ENCODE measurements around the gene USP7. TPM values are rescaled to one million over a fixed set of nuclear protein-coding genes. Genes with fewer than 3 reads are reported as not detected.

The USP7 gene
- polyA plus RNA-seq, 2 of the 4 experiments (the other 2 are of a cell fraction) = 39.6 to 65.9 TPM

GRCh38 chr16:8949536-8950418 is 13.9 kb downstream of the USP7 start:
- Histone ChIP-seq H3K4me2 (no peak overlapping the region), H3K9me3 (no peaks in the 10 kb centered on the region), H3K4me1 (peaks cover 20% of the 10 kb centered on the region), H3K4me3 (no peak overlapping the region), H3K27ac (no peak overlapping the region)
- ATAC-seq = no peak
- TF ChIP-seq NFE2L2 (conservative IDR thresholded peaks at IDR 0.05; ENCODE audit: low read length) = no peak
- TF ChIP-seq JUNB (IDR thresholded peaks at IDR 0.05) = no peak
- TF ChIP-seq E2F6 (IDR thresholded peaks at IDR 0.05; ENCODE audit: borderline replicate concordance, low read depth) = no peak
- TF ChIP-seq TP53 (CRISPR knock-in tag; IDR thresholded peaks at IDR 0.05) = no peak
- TF ChIP-seq CBX2 (IDR thresholded peaks at IDR 0.05; ENCODE audit: borderline replicate concordance, low read depth) = no peak
- TF ChIP-seq NR3C1 (IDR thresholded peaks at IDR 0.05) = no peak
- TF ChIP-seq RAD21 (conservative IDR thresholded peaks at IDR 0.05 in 1 of 2, IDR thresholded peaks at IDR 0.05 in 1 of 2) = no peak
- TF ChIP-seq SMC3 (IDR thresholded peaks at IDR 0.05) = no peak
- TF ChIP-seq MAX (IDR thresholded peaks at IDR 0.05) = no peak
- no peak for TF ChIP-seq ZSCAN20 (CRISPR knock-in tag; IDR thresholded peaks at IDR 0.05)
- no peak for TF ChIP-seq ZNF302 (CRISPR knock-in tag; IDR thresholded peaks at IDR 0.05)
- no peak for TF ChIP-seq EP300 (IDR thresholded peaks at IDR 0.05)
- ChIA-PET POLR2A (no interaction called here), CTCF (interaction anchor here (0.5 to 4.7 kb wide), 5 partner anchors 12 to 210 kb away, joined by 3 to 30 read pairs (median 3); no protein-coding TSS in a partner anchor)
- no peak for DNase-seq (ENCODE audit: low read depth in 1 of 2, low spot score in 1 of 2)
- no peak for FAIRE-seq
- 81% methylated on average over 6 of the region's 6 CpGs for WGBS (ENCODE audit: missing lambda C conversion rate)

- CTCF ChIA-PET = interaction anchor here (1.2 to 4.7 kb wide), 2 partner anchors 8 to 13 kb away, joined by 4 to 30 read pairs; no protein-coding TSS in a partner anchor
- POLR2A ChIA-PET = no interaction called here
- Histone ChIP-seq H3K9me3 (no peaks in the 10 kb centered on the region), H3K4me3 (no peak overlapping the region), H3K27ac (no peak overlapping the region), H3K4me1 (peaks cover 20% of the 10 kb centered on the region), H3K4me2 (no peak overlapping the region)
- DNase-seq (ENCODE audit: low read depth in 1 of 2, low spot score in 1 of 2) (no peak), ATAC-seq (no peak), FAIRE-seq (no peak)
- TF ChIP-seq EP300 (IDR thresholded peaks at IDR 0.05) (no peak), EHF (CRISPR knock-in tag; IDR thresholded peaks at IDR 0.05) (no peak), CHD2 (IDR thresholded peaks at IDR 0.05; ENCODE audit: low read length, partially characterized antibody) (no peak), RNF2 (IDR thresholded peaks at IDR 0.05; ENCODE audit: borderline replicate concordance, low read depth) (no peak), MAFK (IDR thresholded peaks at IDR 0.05; ENCODE audit: partially characterized antibody) (no peak), JUNB (IDR thresholded peaks at IDR 0.05) (no peak), RAD21 (conservative IDR thresholded peaks at IDR 0.05 in 1 of 2, IDR thresholded peaks at IDR 0.05 in 1 of 2) (no peak), KDM1A (IDR thresholded peaks at IDR 0.05; ENCODE audit: low read depth) (no peak), ATOH8 (CRISPR knock-in tag; IDR thresholded peaks at IDR 0.05; ENCODE audit: low read depth) (no peak), FOXS1 (CRISPR knock-in tag; IDR thresholded peaks at IDR 0.05) (no peak), RFX5 (IDR thresholded peaks at IDR 0.05) (no peak), CTCF (IDR thresholded peaks at IDR 0.05) (no peak), KDM5A (IDR thresholded peaks at IDR 0.05) (no peak), BCL3 (IDR thresholded peaks at IDR 0.05) (no peak), USF2 (IDR thresholded peaks at IDR 0.05) (no peak), ESRRA (IDR thresholded peaks at IDR 0.05; ENCODE audit: borderline replicate concordance, low read length) (no peak), TFCP2L1 (CRISPR knock-in tag; IDR thresholded peaks at IDR 0.05) (no peak), EHMT2 (IDR thresholded peaks at IDR 0.05; ENCODE audit: low read depth) (no peak)
- WGBS (ENCODE audit: missing lambda C conversion rate) = 87% methylated on average over 5 of the region's 5 CpGs
Measured at GRCh38 chr16:8948831-8949230, 14.9 kb downstream of the USP7 start.

All from A549 (cell line).